K562 (cell line): ENCODE results near the gene CCL19. TPM values are rescaled to one million over a fixed set of nuclear protein-coding genes. Genes with fewer than 3 reads are reported as not detected.

Experiments
- DIDO1 ChIP-seq: fragments of 450-650 bp; IDR thresholded peaks from 2 replicates; pipeline ENCODE4 v1.6.1; 2016; ENCODE audit warnings: low read depth, missing biosample characterization, missing genetic modification characterization
- HNRNPH1 ChIP-seq: fragments of 200-400 bp; formaldehyde crosslinking; optimal IDR thresholded peaks from 2 replicates; pipeline ENCODE3; 2017; ENCODE audit warnings: low read depth, mild to moderate bottlenecking, low read length, moderate library complexity
- LCOR ChIP-seq: sonication (generic); formaldehyde crosslinking; IDR thresholded peaks from 2 replicates; pipeline ENCODE4 v1.8.0; 2022; ENCODE audit warnings: mild to moderate bottlenecking, missing genetic modification reagents
- MECOM ChIP-seq: fragments of 250-450 bp; sonication (Bioruptor Pico); IDR thresholded peaks from 2 replicates; pipeline ENCODE4 v1.8.0; 2022; ENCODE audit warnings: inconsistent platforms
- PHF20 ChIP-seq: fragments of 450-650 bp; IDR thresholded peaks from 2 replicates; pipeline ENCODE4 v1.6.1; 2018; ENCODE audit not compliant: partially characterized antibody
- RCOR1 ChIP-seq, 2 experiments: IDR thresholded peaks; 2 replicates each; pipeline ENCODE4 v1.6.1; 2012; ENCODE audit warnings: low read depth in 2 of 2, low read length in 2 of 2, borderline replicate concordance in 1 of 2, improper control_type of control experiment in 1 of 2
- YY1 ChIP-seq, 3 experiments: IDR thresholded peaks; 2 replicates each; pipeline ENCODE4 v1.6.1; 2011; ENCODE audit warnings: low read length in 2 of 3, mild to moderate bottlenecking in 2 of 3, moderate library complexity in 2 of 3, borderline replicate concordance in 1 of 3, control low read depth in 1 of 3, low read depth in 1 of 3; ENCODE audit not compliant: insufficient read depth in 3 of 3, insufficient replicate concordance in 2 of 3, control insufficient read depth in 1 of 3, insufficient read length in 1 of 3; ENCODE audit errors: extremely low read depth in 1 of 3
- ZBTB7A ChIP-seq: IDR thresholded peaks from 2 replicates; pipeline ENCODE4 v1.6.1; 2011; ENCODE audit warnings: low read depth, mild to moderate bottlenecking, low read length, moderate library complexity, borderline replicate concordance; ENCODE audit not compliant: control insufficient read depth
- polyA plus RNA-seq, 8 experiments: library from polyadenylated mRNA; depleted of rRNA in 4 of 8; stranded (reverse) in 5 of 8; unstranded in 3 of 8; fragments of >200 nt; fragmentation: Nextera tagmentation in 2 of 8; fragmentation: Illumina TruSeq in 1 of 8; extraction: Ambion mirVana in 2 of 8; extraction: Trizol in 1 of 8; gene quantifications; 2 replicates each; pipeline versions ENCODE4 v1.2.1 to v1.2.3, GENCODE V29; 2011 to 2014; ENCODE audit warnings: inconsistent platforms in 1 of 8, missing spikeins in 1 of 8
- total RNA-seq, 7 experiments: library from RNA; depleted of rRNA in 6 of 7; stranded (reverse); fragments of >200 nt in 6 of 7; fragmentation: Illumina TruSeq in 2 of 7; extraction: Trizol in 2 of 7; gene quantifications; 2 replicates each; pipeline versions ENCODE4 v1.2.1 to v1.2.3, GENCODE V29; 2011 to 2021; ENCODE audit warnings: low replicate concordance in 1 of 7
- TF ChIP-seq, protein P1 (sequence below), 2 experiments: fragments of 450-650 bp; IDR thresholded peaks; 2 replicates each; pipeline ENCODE4 v1.6.1; 2016
- TF ChIP-seq, protein P2 (sequence below): fragments of 450-650 bp; formaldehyde crosslinking; IDR thresholded peaks from 2 replicates; pipeline ENCODE4 v1.4.0; 2020; ENCODE audit warnings: mild to moderate bottlenecking, moderate library complexity
- TF ChIP-seq, protein P3 (sequence below): fragments of 250-450 bp; sonication (Bioruptor Pico); IDR thresholded peaks from 2 replicates; pipeline ENCODE4 v1.4.0; 2020; ENCODE audit warnings: borderline replicate concordance
- TF ChIP-seq, protein P4 (sequence below), 2 experiments: fragments of 450-650 bp; IDR thresholded peaks; 2 replicates each; pipeline ENCODE4 v1.6.1; 2016; ENCODE audit warnings: mild to moderate bottlenecking in 2 of 2, borderline replicate concordance in 1 of 2, low read depth in 1 of 2, moderate library complexity in 1 of 2

The CCL19 gene
- total and polyA plus RNA-seq, 9 of the 15 experiments (the other 6 are each of a cell fraction or from before 2014, with no cell fraction given): not detected

DNA sequence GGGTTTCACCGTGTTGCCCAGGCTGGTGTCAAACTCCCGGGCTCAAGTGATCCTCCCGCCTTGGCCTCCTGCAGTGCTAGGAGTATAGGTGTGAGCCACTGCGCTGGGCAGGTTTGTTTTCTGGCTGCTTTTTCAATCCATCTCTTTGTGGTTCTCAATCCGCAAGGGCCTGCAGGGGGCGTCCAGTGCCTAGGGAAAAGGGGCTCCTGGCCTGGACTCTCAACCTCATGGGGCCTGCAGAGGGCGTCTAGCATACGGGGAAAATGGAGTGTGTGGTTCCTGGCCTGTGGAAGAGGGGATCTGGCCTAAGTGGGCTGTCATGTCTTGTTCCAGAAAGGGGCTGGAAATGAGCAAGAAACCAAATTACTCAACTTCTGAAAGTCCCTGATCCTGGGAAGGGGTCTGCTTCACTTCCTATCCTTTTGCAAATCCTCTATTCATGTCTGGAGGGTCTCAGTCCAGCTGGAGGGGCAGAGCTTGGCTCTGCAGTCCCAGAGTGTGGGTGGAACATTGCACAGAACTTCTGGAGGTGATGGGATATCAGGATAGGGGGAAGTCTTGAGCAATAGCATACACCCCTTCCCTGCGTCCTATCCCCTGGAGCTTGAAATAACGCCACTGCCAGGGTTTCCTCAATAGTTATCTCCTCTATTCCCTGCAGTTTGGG, 15.9 kb downstream of the CCL19 start (continued):
- TF ChIP-seq, protein P1, sequence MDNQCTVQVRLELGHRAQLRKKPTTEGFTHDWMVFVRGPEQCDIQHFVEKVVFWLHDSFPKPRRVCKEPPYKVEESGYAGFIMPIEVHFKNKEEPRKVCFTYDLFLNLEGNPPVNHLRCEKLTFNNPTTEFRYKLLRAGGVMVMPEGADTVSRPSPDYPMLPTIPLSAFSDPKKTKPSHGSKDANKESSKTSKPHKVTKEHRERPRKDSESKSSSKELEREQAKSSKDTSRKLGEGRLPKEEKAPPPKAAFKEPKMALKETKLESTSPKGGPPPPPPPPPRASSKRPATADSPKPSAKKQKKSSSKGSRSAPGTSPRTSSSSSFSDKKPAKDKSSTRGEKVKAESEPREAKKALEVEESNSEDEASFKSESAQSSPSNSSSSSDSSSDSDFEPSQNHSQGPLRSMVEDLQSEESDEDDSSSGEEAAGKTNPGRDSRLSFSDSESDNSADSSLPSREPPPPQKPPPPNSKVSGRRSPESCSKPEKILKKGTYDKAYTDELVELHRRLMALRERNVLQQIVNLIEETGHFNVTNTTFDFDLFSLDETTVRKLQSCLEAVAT (IDR thresholded peaks at IDR 0.05): 0 out of 4 replicates have a peak, but pooled peaks of 1 of the 2 experiments have one; percentile 14
- TF ChIP-seq RCOR1 (IDR thresholded peaks at IDR 0.05; ENCODE audit: borderline replicate concordance in 1 of 2, low read depth in 2 of 2, low read length in 2 of 2) (0 out of 4 replicates have a peak, but pooled peaks of 1 of the 2 experiments have one; percentile 30), PHF20 (peak; percentile 23), DIDO1 (tag) (no peak), MECOM (no peak), LCOR (no peak), YY1 (IDR thresholded peaks at IDR 0.05; ENCODE audit: borderline replicate concordance in 1 of 3, control insufficient read depth in 1 of 3, extremely low read depth in 1 of 3, insufficient read depth in 3 of 3, insufficient read length in 1 of 3, insufficient replicate concordance in 2 of 3, low read depth in 1 of 3, low read length in 2 of 3) (peak in 1 of 3 experiments; percentile 66), HNRNPH1 (no peak), ZBTB7A (peak; percentile 42; the same call in 1 of the 2 replicates)
- TF ChIP-seq, protein P2, sequence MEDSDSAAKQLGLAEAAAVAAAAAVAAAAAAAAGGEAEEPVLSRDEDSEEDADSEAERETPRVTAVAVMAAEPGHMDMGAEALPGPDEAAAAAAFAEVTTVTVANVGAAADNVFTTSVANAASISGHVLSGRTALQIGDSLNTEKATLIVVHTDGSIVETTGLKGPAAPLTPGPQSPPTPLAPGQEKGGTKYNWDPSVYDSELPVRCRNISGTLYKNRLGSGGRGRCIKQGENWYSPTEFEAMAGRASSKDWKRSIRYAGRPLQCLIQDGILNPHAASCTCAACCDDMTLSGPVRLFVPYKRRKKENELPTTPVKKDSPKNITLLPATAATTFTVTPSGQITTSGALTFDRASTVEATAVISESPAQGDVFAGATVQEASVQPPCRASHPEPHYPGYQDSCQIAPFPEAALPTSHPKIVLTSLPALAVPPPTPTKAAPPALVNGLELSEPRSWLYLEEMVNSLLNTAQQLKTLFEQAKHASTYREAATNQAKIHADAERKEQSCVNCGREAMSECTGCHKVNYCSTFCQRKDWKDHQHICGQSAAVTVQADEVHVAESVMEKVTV (CRISPR knock-in tag): 0 out of 2 replicates have a peak, but pooled peaks have one; percentile 20
- TF ChIP-seq, protein P3, sequence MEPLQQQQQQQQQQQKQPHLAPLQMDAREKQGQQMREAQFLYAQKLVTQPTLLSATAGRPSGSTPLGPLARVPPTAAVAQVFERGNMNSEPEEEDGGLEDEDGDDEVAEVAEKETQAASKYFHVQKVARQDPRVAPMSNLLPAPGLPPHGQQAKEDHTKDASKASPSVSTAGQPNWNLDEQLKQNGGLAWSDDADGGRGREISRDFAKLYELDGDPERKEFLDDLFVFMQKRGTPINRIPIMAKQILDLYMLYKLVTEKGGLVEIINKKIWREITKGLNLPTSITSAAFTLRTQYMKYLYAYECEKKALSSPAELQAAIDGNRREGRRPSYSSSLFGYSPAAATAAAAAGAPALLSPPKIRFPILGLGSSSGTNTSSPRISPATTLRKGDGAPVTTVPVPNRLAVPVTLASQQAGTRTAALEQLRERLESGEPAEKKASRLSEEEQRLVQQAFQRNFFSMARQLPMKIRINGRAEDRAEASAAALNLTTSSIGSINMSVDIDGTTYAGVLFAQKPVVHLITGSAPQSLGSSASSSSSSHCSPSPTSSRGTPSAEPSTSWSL: no peak
- TF ChIP-seq, protein P4, sequence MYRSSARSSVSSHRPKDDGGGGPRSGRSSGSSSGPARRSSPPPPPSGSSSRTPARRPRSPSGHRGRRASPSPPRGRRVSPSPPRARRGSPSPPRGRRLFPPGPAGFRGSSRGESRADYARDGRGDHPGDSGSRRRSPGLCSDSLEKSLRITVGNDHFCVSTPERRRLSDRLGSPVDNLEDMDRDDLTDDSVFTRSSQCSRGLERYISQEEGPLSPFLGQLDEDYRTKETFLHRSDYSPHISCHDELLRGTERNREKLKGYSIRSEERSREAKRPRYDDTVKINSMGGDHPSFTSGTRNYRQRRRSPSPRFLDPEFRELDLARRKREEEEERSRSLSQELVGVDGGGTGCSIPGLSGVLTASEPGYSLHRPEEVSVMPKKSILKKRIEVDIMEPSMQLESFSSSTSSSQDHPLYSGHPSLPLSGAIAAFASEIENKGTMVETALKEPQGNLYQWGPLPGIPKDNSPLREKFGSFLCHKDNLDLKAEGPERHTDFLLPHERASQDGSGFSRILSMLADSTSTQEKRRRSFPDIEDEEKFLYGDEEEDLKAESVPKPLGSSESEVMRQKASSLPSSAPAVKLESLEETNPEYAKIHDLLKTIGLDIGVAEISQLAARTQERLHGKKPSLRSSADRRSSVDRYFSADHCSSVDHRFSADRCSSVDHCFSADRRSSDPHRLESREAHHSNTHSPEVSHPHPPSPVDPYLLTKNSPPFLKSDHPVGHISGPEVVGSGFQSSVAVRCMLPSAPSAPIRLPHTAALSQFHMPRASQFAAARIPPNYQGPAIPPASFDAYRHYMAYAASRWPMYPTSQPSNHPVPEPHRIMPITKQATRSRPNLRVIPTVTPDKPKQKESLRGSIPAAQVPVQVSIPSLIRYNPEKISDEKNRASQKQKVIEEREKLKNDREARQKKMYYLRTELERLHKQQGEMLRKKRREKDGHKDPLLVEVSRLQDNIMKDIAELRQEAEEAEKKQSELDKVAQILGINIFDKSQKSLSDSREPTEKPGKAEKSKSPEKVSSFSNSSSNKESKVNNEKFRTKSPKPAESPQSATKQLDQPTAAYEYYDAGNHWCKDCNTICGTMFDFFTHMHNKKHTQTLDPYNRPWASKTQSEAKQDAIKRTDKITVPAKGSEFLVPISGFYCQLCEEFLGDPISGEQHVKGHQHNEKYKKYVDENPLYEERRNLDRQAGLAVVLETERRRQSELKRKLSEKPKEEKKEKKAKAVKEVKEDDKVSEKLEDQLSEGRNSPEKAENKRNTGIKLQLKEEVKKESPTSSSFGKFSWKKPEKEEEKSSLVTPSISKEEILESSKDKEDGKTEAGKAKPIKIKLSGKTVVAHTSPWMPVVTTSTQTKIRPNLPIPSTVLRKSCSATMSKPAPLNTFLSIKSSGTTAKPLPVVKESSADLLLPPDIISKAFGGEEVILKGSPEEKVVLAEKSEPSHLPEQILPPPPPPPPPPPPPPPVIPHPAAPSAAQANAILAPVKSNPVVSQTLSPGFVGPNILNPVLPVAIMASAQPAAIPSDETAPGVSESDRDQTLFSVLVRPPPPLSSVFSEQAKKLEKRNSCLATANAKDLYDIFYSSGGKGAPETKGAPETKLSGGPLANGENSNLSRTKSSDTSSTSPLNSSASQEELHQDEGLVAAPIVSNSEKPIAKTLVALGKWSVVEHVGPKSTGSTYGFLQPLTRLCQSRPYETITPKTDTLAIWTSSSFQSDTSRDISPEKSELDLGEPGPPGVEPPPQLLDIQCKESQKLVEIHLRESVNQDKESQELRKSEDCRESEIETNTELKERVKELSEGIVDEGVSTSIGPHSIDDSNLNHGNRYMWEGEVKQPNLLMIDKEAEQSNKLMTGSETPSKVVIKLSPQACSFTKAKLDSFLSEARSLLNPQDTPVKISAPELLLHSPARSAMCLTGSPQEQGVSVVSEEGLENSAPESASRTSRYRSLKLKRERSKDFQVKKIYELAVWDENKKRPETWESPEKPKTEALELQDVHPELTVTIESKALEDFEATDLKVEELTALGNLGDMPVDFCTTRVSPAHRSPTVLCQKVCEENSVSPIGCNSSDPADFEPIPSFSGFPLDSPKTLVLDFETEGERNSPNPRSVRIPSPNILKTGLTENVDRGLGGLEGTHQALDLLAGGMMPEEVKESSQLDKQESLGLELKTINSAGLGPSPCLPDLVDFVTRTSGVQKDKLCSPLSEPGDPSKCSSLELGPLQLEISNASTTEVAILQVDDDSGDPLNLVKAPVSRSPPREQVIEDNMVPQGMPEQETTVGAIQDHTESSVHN (IDR thresholded peaks at IDR 0.05; ENCODE audit: borderline replicate concordance in 1 of 2, low read depth in 1 of 2): no peak
